ENCODE measurements around the gene MCL1.
"Not testable (repeated sequence)": the region's sequence is repeated elsewhere in the genome, so short reads cannot be mapped to it uniquely, and the experiment has no call there.

The MCL1 gene

GRCh38 chr1:150579110-150579944, at the start of gene MCL1:
Gene MCL1, minus strand, starts transcription at chr1:150579610. Its CDS starts 80 bp downstream, at chr1:150579530.
- peak; percentile 92 to 94 for DNase-seq (ENCODE audit: low read depth in 2 of 2)

- no peak for DNase-seq (ENCODE audit: low read depth in 2 of 2)
Observed at GRCh38 chr1:150628766-150629114, 49.3 kb upstream of the MCL1 start.

- DNase-seq (ENCODE audit: low read depth in 2 of 2) = no peak
Observed at GRCh38 chr1:150627826-150628410, 48.5 kb upstream of the MCL1 start.

GRCh38 chr1:150626150-150626549, 46.7 kb upstream of the MCL1 start:
- DNase-seq (ENCODE audit: low read depth in 2 of 2) = no peak

GRCh38 chr1:150624546-150624945, 45.1 kb upstream of the MCL1 start:
- not testable (repeated sequence) for DNase-seq (ENCODE audit: low read depth in 2 of 2)

GRCh38 chr1:150624134-150624533, 44.7 kb upstream of the MCL1 start:
- DNase-seq (ENCODE audit: low read depth in 2 of 2) = not testable (repeated sequence)

GRCh38 chr1:150622303-150622975, 43.0 kb upstream of the MCL1 start:
- no peak for DNase-seq (ENCODE audit: low read depth in 2 of 2)

GRCh38 chr1:150621497-150622302, 42.3 kb upstream of the MCL1 start:
- peak in 1 of 2 experiments; percentile 17 for DNase-seq (ENCODE audit: low read depth in 2 of 2)

GRCh38 chr1:150620919-150621318, 41.5 kb upstream of the MCL1 start:
- no peak for DNase-seq (ENCODE audit: low read depth in 2 of 2)

- DNase-seq (ENCODE audit: low read depth in 2 of 2) = peak; percentile 37 to 39
Observed at GRCh38 chr1:150619576-150620509, 40.4 kb upstream of the MCL1 start.

- DNase-seq (ENCODE audit: low read depth in 2 of 2) = no peak
Observed at GRCh38 chr1:150615346-150616201, 36.2 kb upstream of the MCL1 start.

- peak in 1 of 2 experiments; percentile 23 for DNase-seq (ENCODE audit: low read depth in 2 of 2)
Observed at GRCh38 chr1:150613061-150613920, 33.9 kb upstream of the MCL1 start.

- DNase-seq (ENCODE audit: low read depth in 2 of 2) = no peak
Observed at GRCh38 chr1:150612014-150612345, 32.6 kb upstream of the MCL1 start.

- DNase-seq (ENCODE audit: low read depth in 2 of 2) = no peak
Observed at GRCh38 chr1:150610576-150610975, 31.2 kb upstream of the MCL1 start.

GRCh38 chr1:150609732-150610131, 30.3 kb upstream of the MCL1 start:
- no peak for DNase-seq (ENCODE audit: low read depth in 2 of 2)

GRCh38 chr1:150606463-150607142, 27.2 kb upstream of the MCL1 start:
- DNase-seq (ENCODE audit: low read depth in 2 of 2) = no peak

GRCh38 chr1:150605451-150605731, 26.0 kb upstream of the MCL1 start:
- not testable (repeated sequence) for DNase-seq (ENCODE audit: low read depth in 2 of 2)

GRCh38 chr1:150604226-150604588, 24.8 kb upstream of the MCL1 start:
- DNase-seq (ENCODE audit: low read depth in 2 of 2) = no peak

GRCh38 chr1:150603711-150604110, 24.3 kb upstream of the MCL1 start:
- DNase-seq (ENCODE audit: low read depth in 2 of 2) = no peak
